H7 (cell line): ENCODE data around the gene TEKT3. TPM values are rescaled to one million over a fixed set of nuclear protein-coding genes. Genes with fewer than 3 reads are reported as not detected.

Source experiments
- DNase-seq: peaks from one replicate; pipeline ENCODE4 v3.0.0; 2012
- H3K27me3 ChIP-seq: 2 replicates; pipeline ENCODE4 v1.6.0; 2011; ENCODE audit warnings: mild to moderate bottlenecking, low read length; ENCODE audit not compliant: control insufficient read depth, insufficient read depth
- H3K36me3 ChIP-seq: replicated peaks from 2 replicates; pipeline ENCODE4 v1.5.1; 2011; ENCODE audit warnings: low read length; ENCODE audit not compliant: control insufficient read depth, insufficient read depth
- H3K4me3 ChIP-seq: 2 replicates; pipeline ENCODE4 v1.5.1; 2011; ENCODE audit warnings: low read depth, mild to moderate bottlenecking, control low read depth, low read length, moderate library complexity; ENCODE audit not compliant: insufficient read depth
- total RNA-seq: library from RNA; depleted of rRNA; stranded (reverse); fragments of >200 nt; shearing (Covaris generic); gene quantifications from 2 replicates; pipeline ENCODE4 v1.2.3, GENCODE V29; 2014

The TEKT3 gene
- total RNA-seq, 1 experiment from 2014 or later, result 0.21 TPM

DNA sequence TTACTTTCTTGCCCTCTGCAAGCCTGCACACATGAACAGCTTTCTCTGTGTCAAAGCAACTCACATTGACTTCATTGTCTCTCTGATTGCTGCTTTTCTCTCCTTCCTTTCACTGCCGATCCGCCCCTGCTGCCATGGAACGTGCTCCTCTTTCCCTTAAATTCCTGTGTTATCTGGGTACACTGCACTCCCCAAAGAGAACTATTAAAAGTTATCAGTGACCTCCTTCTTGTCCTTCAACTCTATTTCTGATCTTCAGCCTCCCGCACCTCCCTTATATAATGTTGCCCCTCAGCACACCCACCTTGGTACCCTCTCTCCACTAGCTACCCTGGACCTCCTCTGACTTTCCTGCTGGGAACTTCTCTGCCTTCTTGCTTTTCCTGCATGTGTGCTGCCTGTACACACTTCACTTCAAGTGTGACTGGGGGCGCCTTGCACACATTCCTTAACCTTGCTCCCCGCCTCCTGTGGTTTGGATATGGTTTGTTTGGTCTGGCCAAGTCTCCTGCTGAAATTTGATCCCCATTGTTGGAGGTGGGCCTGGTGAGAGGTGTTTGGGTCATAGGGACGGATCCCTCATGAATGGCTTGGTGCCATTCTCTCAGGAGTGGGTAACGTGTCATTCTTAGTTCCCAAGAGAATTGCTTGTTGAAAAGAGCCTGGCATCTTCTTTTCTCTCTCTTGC, 49.6 kb downstream of the TEKT3 start:
- DNase-seq, result no peak
- no peaks in the 10 kb centered on the region for H3K27me3 ChIP-seq
- H3K4me3 ChIP-seq, result no peak overlapping the region

GRCh38 chr17:15290605-15291004, 50.8 kb downstream of the TEKT3 start:
- DNase-seq, result no peak
- Histone ChIP-seq H3K4me3 (no peak overlapping the region), H3K27me3 (no peaks in the 10 kb centered on the region), H3K36me3 (no peaks in the 10 kb centered on the region)

More for the DNA sequence above, 49.6 kb downstream of the TEKT3 start:
- no peaks in the 10 kb centered on the region for H3K36me3 ChIP-seq

- Histone ChIP-seq H3K4me3 (no peak overlapping the region), H3K36me3 (no peaks in the 10 kb centered on the region), H3K27me3 (no peaks in the 10 kb centered on the region)
- DNase-seq, result no peak
Observed at GRCh38 chr17:15289285-15290183, 51.9 kb downstream of the TEKT3 start.

GRCh38 chr17:15288859-15289258, 52.5 kb downstream of the TEKT3 start:
- no peaks in the 10 kb centered on the region for H3K36me3 ChIP-seq
- H3K27me3 ChIP-seq, result no peaks in the 10 kb centered on the region
- DNase-seq, result no peak
- H3K4me3 ChIP-seq, result no peak overlapping the region

GRCh38 chr17:15287538-15288267, 53.7 kb downstream of the TEKT3 start:
- no peak overlapping the region for H3K4me3 ChIP-seq
- H3K27me3 ChIP-seq, result no peaks in the 10 kb centered on the region
- no peaks in the 10 kb centered on the region for H3K36me3 ChIP-seq
- DNase-seq, result no peak

- H3K36me3 ChIP-seq, result no peaks in the 10 kb centered on the region
- DNase-seq, result no peak
- H3K27me3 ChIP-seq, result no peaks in the 10 kb centered on the region
- no peak overlapping the region for H3K4me3 ChIP-seq
Observed at GRCh38 chr17:15285466-15285865, 55.9 kb downstream of the TEKT3 start.

GRCh38 chr17:15284537-15284936, 56.9 kb downstream of the TEKT3 start:
- no peak for DNase-seq
- H3K36me3 ChIP-seq, result no peaks in the 10 kb centered on the region
- no peaks in the 10 kb centered on the region for H3K27me3 ChIP-seq

GRCh38 chr17:15284107-15284506, 57.3 kb downstream of the TEKT3 start:
- no peaks in the 10 kb centered on the region for H3K27me3 ChIP-seq
- no peaks in the 10 kb centered on the region for H3K36me3 ChIP-seq
- no peak for DNase-seq
- no peak overlapping the region for H3K4me3 ChIP-seq

More at GRCh38 chr17:15284537-15284936, 56.9 kb downstream of the TEKT3 start:
- H3K4me3 ChIP-seq, result no peak overlapping the region

DNA sequence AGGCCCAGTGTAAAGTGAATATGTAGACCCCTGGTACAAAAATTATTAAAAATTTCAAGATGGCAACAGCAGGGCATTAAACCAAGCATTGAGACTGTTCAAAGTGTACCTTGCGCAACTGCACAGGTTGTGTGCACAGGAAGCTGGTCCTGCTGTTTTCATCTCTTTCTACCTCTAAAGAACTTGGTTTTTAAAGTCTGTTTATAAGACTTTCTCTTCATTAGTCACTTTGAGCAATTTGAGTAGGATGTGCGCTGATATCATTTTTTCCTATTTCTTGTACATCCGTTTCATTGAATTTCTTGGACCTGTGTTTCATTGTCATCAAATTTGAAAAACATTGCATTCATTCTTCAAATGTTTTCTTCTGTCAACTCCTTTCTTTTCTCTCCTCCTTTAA, 59.5 kb downstream of the TEKT3 start:
- DNase-seq, result no peak
- Histone ChIP-seq H3K27me3 (no peaks in the 10 kb centered on the region), H3K4me3 (no peak overlapping the region), H3K36me3 (no peaks in the 10 kb centered on the region)

- no peaks in the 10 kb centered on the region for H3K27me3 ChIP-seq
- no peak overlapping the region for H3K4me3 ChIP-seq
- H3K36me3 ChIP-seq, result no peaks in the 10 kb centered on the region
- no peak for DNase-seq
Observed at GRCh38 chr17:15278924-15279477, 62.4 kb downstream of the TEKT3 start.

GRCh38 chr17:15278380-15278779, 63.0 kb downstream of the TEKT3 start:
- Histone ChIP-seq H3K36me3 (no peaks in the 10 kb centered on the region), H3K27me3 (no peaks in the 10 kb centered on the region), H3K4me3 (no peak overlapping the region)
- no peak for DNase-seq

DNA sequence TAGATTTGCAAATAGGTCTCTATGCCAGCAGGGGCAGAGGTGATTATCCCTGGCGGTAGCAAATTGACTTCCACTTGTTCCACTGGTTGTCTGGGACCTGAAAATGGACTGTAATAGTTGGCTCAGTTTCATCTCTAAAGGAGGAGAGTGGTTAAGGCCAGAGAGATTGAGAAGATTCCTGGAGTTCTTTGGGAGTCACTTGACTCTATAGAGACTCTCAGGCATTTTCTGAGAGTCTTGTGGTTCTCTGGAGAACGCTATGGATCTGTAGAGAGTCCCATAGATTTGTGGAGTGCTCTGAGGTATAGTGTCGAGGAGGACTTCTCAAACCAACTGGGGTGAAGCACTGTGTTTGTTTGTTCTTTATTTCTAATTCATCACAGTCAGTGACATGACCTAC, 67.4 kb downstream of the TEKT3 start:
- no peak for DNase-seq
- Histone ChIP-seq H3K4me3 (no peak overlapping the region), H3K27me3 (no peaks in the 10 kb centered on the region), H3K36me3 (no peaks in the 10 kb centered on the region)

- H3K36me3 ChIP-seq, result no peaks in the 10 kb centered on the region
- no peak overlapping the region for H3K4me3 ChIP-seq
- no peaks in the 10 kb centered on the region; the same call in 1 of the 2 replicates for H3K27me3 ChIP-seq
- no peak for DNase-seq
Observed at GRCh38 chr17:15273141-15273793, 68.1 kb downstream of the TEKT3 start.

DNA sequence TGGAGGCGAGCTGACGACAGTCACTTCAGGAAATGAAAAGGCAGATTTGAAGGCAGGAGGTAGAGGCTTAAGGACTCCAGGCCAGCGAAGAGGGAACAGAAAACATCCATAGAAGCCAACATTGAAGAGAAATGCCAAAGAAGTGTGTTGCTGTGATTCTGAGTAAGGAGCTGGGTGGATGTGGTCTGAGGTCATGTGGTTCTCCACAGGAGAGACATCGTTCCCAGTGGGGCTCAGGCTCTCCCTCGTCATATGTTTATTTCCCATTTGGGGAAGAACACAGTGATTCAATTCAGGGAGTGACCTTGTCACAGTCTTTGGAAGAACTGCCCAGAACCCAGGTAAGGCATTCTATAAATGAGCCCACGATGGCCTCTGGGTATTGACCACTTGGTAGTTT, 69.7 kb downstream of the TEKT3 start:
- Histone ChIP-seq H3K27me3 (no peaks in the 10 kb centered on the region; the same call in 1 of the 2 replicates), H3K36me3 (no peaks in the 10 kb centered on the region), H3K4me3 (no peak overlapping the region)
- DNase-seq, result no peak
